Measurements from ENCODE around the gene PDCD1LG2.
A peak's percentile ranks its signal among the peaks of the same experiment; 100 is the strongest.
"Not testable (repeated sequence)": the region's sequence is repeated elsewhere in the genome, so short reads cannot be mapped to it uniquely, and the experiment has no call there.

Gene PDCD1LG2

GRCh38 chr9:5566054-5566618, 55.8 kb downstream of the PDCD1LG2 start:
- DNase-seq (ENCODE audit: low spot score), result no peak

GRCh38 chr9:5568868-5569267, 58.5 kb downstream of the PDCD1LG2 start:
- DNase-seq (ENCODE audit: low spot score), result no peak

- DNase-seq (ENCODE audit: low spot score), result no peak
Measured at GRCh38 chr9:5569409-5569808, 59.1 kb downstream of the PDCD1LG2 start.

- no peak for DNase-seq (ENCODE audit: low spot score)
Measured at GRCh38 chr9:5569891-5570290, 59.6 kb downstream of the PDCD1LG2 start.

GRCh38 chr9:5571629-5572232, 61.4 kb downstream of the PDCD1LG2 start:
- no peak for DNase-seq (ENCODE audit: low spot score)

GRCh38 chr9:5574097-5574496, 63.8 kb downstream of the PDCD1LG2 start:
- DNase-seq (ENCODE audit: low spot score), result no peak

GRCh38 chr9:5575000-5575399, 64.7 kb downstream of the PDCD1LG2 start:
- DNase-seq (ENCODE audit: low spot score), result no peak

GRCh38 chr9:5577225-5577624, 66.9 kb downstream of the PDCD1LG2 start:
- no peak for DNase-seq (ENCODE audit: low spot score)

- DNase-seq (ENCODE audit: low spot score), result no peak
Measured at GRCh38 chr9:5578018-5578697, 67.8 kb downstream of the PDCD1LG2 start.

- DNase-seq (ENCODE audit: low spot score), result no peak
Measured at GRCh38 chr9:5578698-5579085, 68.4 kb downstream of the PDCD1LG2 start.

- no peak for DNase-seq (ENCODE audit: low spot score)
Measured at GRCh38 chr9:5579881-5580280, 69.5 kb downstream of the PDCD1LG2 start.

GRCh38 chr9:5580650-5581049, 70.3 kb downstream of the PDCD1LG2 start:
- DNase-seq (ENCODE audit: low spot score), result no peak

GRCh38 chr9:5581706-5582105, 71.4 kb downstream of the PDCD1LG2 start:
- not testable (repeated sequence) for DNase-seq (ENCODE audit: low spot score)

GRCh38 chr9:5582835-5583195, 72.5 kb downstream of the PDCD1LG2 start:
- DNase-seq (ENCODE audit: low spot score), result peak; percentile 58

GRCh38 chr9:5586391-5586802, 76.1 kb downstream of the PDCD1LG2 start:
- DNase-seq (ENCODE audit: low spot score), result peak; percentile 33

- peak; percentile 71 for DNase-seq (ENCODE audit: low spot score)
Measured at GRCh38 chr9:5587024-5587423, 76.7 kb downstream of the PDCD1LG2 start.

GRCh38 chr9:5592231-5592630, 81.9 kb downstream of the PDCD1LG2 start:
- DNase-seq (ENCODE audit: low spot score), result no peak

GRCh38 chr9:5592904-5593303, 82.6 kb downstream of the PDCD1LG2 start:
- no peak for DNase-seq (ENCODE audit: low spot score)

GRCh38 chr9:5593904-5594303, 83.6 kb downstream of the PDCD1LG2 start:
- DNase-seq (ENCODE audit: low spot score), result no peak

GRCh38 chr9:5596173-5596572, 85.8 kb downstream of the PDCD1LG2 start:
- no peak for DNase-seq (ENCODE audit: low spot score)

GRCh38 chr9:5608298-5609225, 98.2 kb downstream of the PDCD1LG2 start:
- DNase-seq (ENCODE audit: low spot score), result peak; percentile 12

GRCh38 chr9:5609226-5609596, 98.9 kb downstream of the PDCD1LG2 start:
- no peak for DNase-seq (ENCODE audit: low spot score)

- DNase-seq (ENCODE audit: low spot score), result no peak
Measured at GRCh38 chr9:5610491-5610890, 100.2 kb downstream of the PDCD1LG2 start.
